ENCODE measurements around the gene CORO2B.

CORO2B gene

GRCh38 chr15:68616397-68616796, 37.6 kb downstream of the CORO2B start:
- peaks cover 53% of the 10 kb centered on the region for H3K4me1 ChIP-seq (ENCODE audit: control insufficient read depth, insufficient read depth, low read length)
- H3K36me3 ChIP-seq (ENCODE audit: insufficient read depth, low read length): no peaks in the 10 kb centered on the region
- H3K9ac ChIP-seq (ENCODE audit: low read depth, low read length): no peak overlapping the region
- no peaks in the 10 kb centered on the region for H3K27me3 ChIP-seq (ENCODE audit: control insufficient read depth, insufficient read depth, low read length)
- peak overlapping the region; percentile 27 for H3K4me2 ChIP-seq (ENCODE audit: low read length)
- no peak overlapping the region for H3K4me3 ChIP-seq (ENCODE audit: low read length)
- H3K9me3 ChIP-seq (replicated peaks; ENCODE audit: low read length): no peaks in the 10 kb centered on the region

GRCh38 chr15:68617001-68617400, 38.2 kb downstream of the CORO2B start:
- peaks cover 56% of the 10 kb centered on the region for H3K4me1 ChIP-seq (ENCODE audit: control insufficient read depth, insufficient read depth, low read length)
- H3K9ac ChIP-seq (ENCODE audit: low read depth, low read length): no peak overlapping the region
- no peak overlapping the region for H3K4me2 ChIP-seq (ENCODE audit: low read length)
- H3K4me3 ChIP-seq (ENCODE audit: low read length): no peak overlapping the region
- H3K9me3 ChIP-seq (replicated peaks; ENCODE audit: low read length): no peaks in the 10 kb centered on the region
- no peaks in the 10 kb centered on the region for H3K27me3 ChIP-seq (ENCODE audit: control insufficient read depth, insufficient read depth, low read length)
- H3K36me3 ChIP-seq (ENCODE audit: insufficient read depth, low read length): no peaks in the 10 kb centered on the region

DNA sequence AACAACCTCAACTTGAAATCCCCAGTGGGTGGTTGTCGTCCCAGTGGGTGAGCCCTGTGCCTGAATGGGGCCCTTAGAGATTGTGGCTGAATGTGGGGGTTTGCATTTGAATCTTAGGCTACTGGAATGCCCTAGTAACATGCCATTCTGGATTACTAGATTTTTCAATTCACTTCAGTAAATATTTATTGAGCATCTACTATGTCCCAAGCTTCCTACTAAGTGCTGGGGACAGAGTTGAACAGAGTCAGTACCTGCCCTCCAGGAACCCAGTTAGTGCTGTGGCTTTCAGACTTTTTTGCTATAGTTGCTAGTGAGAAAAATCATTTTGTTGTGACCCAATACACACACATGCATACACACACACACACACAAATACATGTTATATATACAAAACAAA, 39.0 kb downstream of the CORO2B start:
- Histone ChIP-seq H3K9ac (ENCODE audit: low read depth, low read length) (no peak overlapping the region), H3K4me2 (ENCODE audit: low read length) (no peak overlapping the region), H3K4me1 (ENCODE audit: control insufficient read depth, insufficient read depth, low read length) (peaks cover 56% of the 10 kb centered on the region), H3K4me3 (ENCODE audit: low read length) (no peak overlapping the region), H3K27me3 (ENCODE audit: control insufficient read depth, insufficient read depth, low read length) (no peaks in the 10 kb centered on the region), H3K9me3 (replicated peaks; ENCODE audit: low read length) (no peaks in the 10 kb centered on the region), H3K36me3 (ENCODE audit: insufficient read depth, low read length) (no peaks in the 10 kb centered on the region)

- H3K4me1 ChIP-seq (ENCODE audit: control insufficient read depth, insufficient read depth, low read length): peaks cover 56% of the 10 kb centered on the region
- H3K9ac ChIP-seq (ENCODE audit: low read depth, low read length): no peak overlapping the region
- H3K36me3 ChIP-seq (ENCODE audit: insufficient read depth, low read length): no peaks in the 10 kb centered on the region
- H3K4me2 ChIP-seq (ENCODE audit: low read length): no peak overlapping the region
- H3K9me3 ChIP-seq (replicated peaks; ENCODE audit: low read length): no peaks in the 10 kb centered on the region
- H3K27me3 ChIP-seq (ENCODE audit: control insufficient read depth, insufficient read depth, low read length): no peaks in the 10 kb centered on the region
- H3K4me3 ChIP-seq (ENCODE audit: low read length): no peak overlapping the region
These were observed 39.6 kb downstream of the CORO2B start for GRCh38 chr15:68618394-68618793.

GRCh38 chr15:68618908-68619698, 40.3 kb downstream of the CORO2B start:
- no peak overlapping the region for H3K9ac ChIP-seq (ENCODE audit: low read depth, low read length)
- no peaks in the 10 kb centered on the region for H3K27me3 ChIP-seq (ENCODE audit: control insufficient read depth, insufficient read depth, low read length)
- H3K4me2 ChIP-seq (ENCODE audit: low read length): no peak overlapping the region
- H3K4me1 ChIP-seq (ENCODE audit: control insufficient read depth, insufficient read depth, low read length): peaks cover 56% of the 10 kb centered on the region
- no peaks in the 10 kb centered on the region for H3K9me3 ChIP-seq (replicated peaks; ENCODE audit: low read length)
- no peak overlapping the region for H3K4me3 ChIP-seq (ENCODE audit: low read length)
- no peaks in the 10 kb centered on the region for H3K36me3 ChIP-seq (ENCODE audit: insufficient read depth, low read length)

- Histone ChIP-seq H3K36me3 (ENCODE audit: insufficient read depth, low read length) (no peaks in the 10 kb centered on the region), H3K27me3 (ENCODE audit: control insufficient read depth, insufficient read depth, low read length) (no peaks in the 10 kb centered on the region), H3K4me2 (ENCODE audit: low read length) (peak overlapping the region; percentile 71), H3K4me1 (ENCODE audit: control insufficient read depth, insufficient read depth, low read length) (peaks cover 46% of the 10 kb centered on the region), H3K9ac (ENCODE audit: low read depth, low read length) (no peak overlapping the region), H3K4me3 (ENCODE audit: low read length) (peak overlapping the region; percentile 20), H3K9me3 (replicated peaks; ENCODE audit: low read length) (no peaks in the 10 kb centered on the region)
These were observed 42.1 kb downstream of the CORO2B start for GRCh38 chr15:68620721-68621527.

GRCh38 chr15:68621535-68621934, 42.7 kb downstream of the CORO2B start:
- Histone ChIP-seq H3K9ac (ENCODE audit: low read depth, low read length) (no peak overlapping the region), H3K27me3 (ENCODE audit: control insufficient read depth, insufficient read depth, low read length) (no peaks in the 10 kb centered on the region), H3K4me2 (ENCODE audit: low read length) (peak overlapping the region; percentile 71), H3K4me3 (ENCODE audit: low read length) (no peak overlapping the region), H3K36me3 (ENCODE audit: insufficient read depth, low read length) (no peaks in the 10 kb centered on the region), H3K9me3 (replicated peaks; ENCODE audit: low read length) (no peaks in the 10 kb centered on the region), H3K4me1 (ENCODE audit: control insufficient read depth, insufficient read depth, low read length) (peaks cover 42% of the 10 kb centered on the region)

- no peaks in the 10 kb centered on the region for H3K27me3 ChIP-seq (ENCODE audit: control insufficient read depth, insufficient read depth, low read length)
- H3K36me3 ChIP-seq (ENCODE audit: insufficient read depth, low read length): no peaks in the 10 kb centered on the region
- H3K9me3 ChIP-seq (replicated peaks; ENCODE audit: low read length): no peaks in the 10 kb centered on the region
- H3K4me1 ChIP-seq (ENCODE audit: control insufficient read depth, insufficient read depth, low read length): peaks cover 37% of the 10 kb centered on the region
- H3K4me3 ChIP-seq (ENCODE audit: low read length): no peak overlapping the region
- no peak overlapping the region for H3K9ac ChIP-seq (ENCODE audit: low read depth, low read length)
- H3K4me2 ChIP-seq (ENCODE audit: low read length): no peak overlapping the region
These were observed 44.6 kb downstream of the CORO2B start for GRCh38 chr15:68623301-68623892.

DNA sequence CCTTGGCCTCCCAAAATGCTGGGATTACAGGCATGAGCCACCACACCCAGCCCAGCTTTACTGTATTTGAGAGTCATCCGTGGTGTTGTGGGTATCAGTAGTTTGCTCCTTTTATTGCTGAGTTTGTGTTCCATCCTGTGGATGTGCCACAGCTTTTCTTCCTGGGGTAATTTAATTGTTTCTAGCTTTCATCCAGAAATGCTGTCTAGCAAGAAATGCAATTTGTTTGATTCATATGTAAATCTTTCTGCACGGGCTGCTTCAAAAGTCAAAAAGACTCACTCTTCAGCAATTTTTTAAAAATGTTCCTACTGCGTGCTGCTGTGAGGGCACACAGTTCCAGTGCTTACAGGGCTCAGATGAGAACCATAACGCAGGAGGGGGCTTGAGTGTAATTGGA, 47.1 kb downstream of the CORO2B start:
- H3K4me1 ChIP-seq (ENCODE audit: control insufficient read depth, insufficient read depth, low read length): peaks cover 16% of the 10 kb centered on the region
- no peaks in the 10 kb centered on the region for H3K9me3 ChIP-seq (replicated peaks; ENCODE audit: low read length)
- no peak overlapping the region for H3K9ac ChIP-seq (ENCODE audit: low read depth, low read length)
- H3K4me3 ChIP-seq (ENCODE audit: low read length): no peak overlapping the region
- no peaks in the 10 kb centered on the region for H3K36me3 ChIP-seq (ENCODE audit: insufficient read depth, low read length)
- no peak overlapping the region for H3K4me2 ChIP-seq (ENCODE audit: low read length)
- H3K27me3 ChIP-seq (ENCODE audit: control insufficient read depth, insufficient read depth, low read length): no peaks in the 10 kb centered on the region

- Histone ChIP-seq H3K4me3 (ENCODE audit: low read length) (no peak overlapping the region), H3K9me3 (replicated peaks; ENCODE audit: low read length) (no peaks in the 10 kb centered on the region), H3K4me2 (ENCODE audit: low read length) (no peak overlapping the region), H3K4me1 (ENCODE audit: control insufficient read depth, insufficient read depth, low read length) (peaks cover 12% of the 10 kb centered on the region), H3K27me3 (ENCODE audit: control insufficient read depth, insufficient read depth, low read length) (no peaks in the 10 kb centered on the region), H3K9ac (ENCODE audit: low read depth, low read length) (no peak overlapping the region), H3K36me3 (ENCODE audit: insufficient read depth, low read length) (no peaks in the 10 kb centered on the region)
These were observed 47.5 kb downstream of the CORO2B start for GRCh38 chr15:68626283-68626682.

GRCh38 chr15:68626739-68627138, 47.9 kb downstream of the CORO2B start:
- Histone ChIP-seq H3K4me2 (ENCODE audit: low read length) (no peak overlapping the region), H3K27me3 (ENCODE audit: control insufficient read depth, insufficient read depth, low read length) (no peaks in the 10 kb centered on the region), H3K4me3 (ENCODE audit: low read length) (no peak overlapping the region), H3K9ac (ENCODE audit: low read depth, low read length) (no peak overlapping the region), H3K9me3 (replicated peaks; ENCODE audit: low read length) (no peaks in the 10 kb centered on the region), H3K4me1 (ENCODE audit: control insufficient read depth, insufficient read depth, low read length) (peaks cover 8% of the 10 kb centered on the region), H3K36me3 (ENCODE audit: insufficient read depth, low read length) (no peaks in the 10 kb centered on the region)
